NCI-H2107 (cell line): ENCODE data around the gene OXER1.
"Not testable (repeated sequence)": the region's sequence is repeated elsewhere in the genome, so short reads cannot be mapped to it uniquely, and the experiment has no call there.

Source experiments
- DNase-seq: peaks from one replicate; lab custom pipeline; 2025; lab: John Stamatoyannopoulos, UW

OXER1 gene

GRCh38 chr2:42752314-42752713 lies 11.6 kb downstream of the OXER1 start:
- DNase-seq = no peak

- no peak for DNase-seq
Observed at GRCh38 chr2:42748840-42749239, 15.1 kb downstream of the OXER1 start.

DNA sequence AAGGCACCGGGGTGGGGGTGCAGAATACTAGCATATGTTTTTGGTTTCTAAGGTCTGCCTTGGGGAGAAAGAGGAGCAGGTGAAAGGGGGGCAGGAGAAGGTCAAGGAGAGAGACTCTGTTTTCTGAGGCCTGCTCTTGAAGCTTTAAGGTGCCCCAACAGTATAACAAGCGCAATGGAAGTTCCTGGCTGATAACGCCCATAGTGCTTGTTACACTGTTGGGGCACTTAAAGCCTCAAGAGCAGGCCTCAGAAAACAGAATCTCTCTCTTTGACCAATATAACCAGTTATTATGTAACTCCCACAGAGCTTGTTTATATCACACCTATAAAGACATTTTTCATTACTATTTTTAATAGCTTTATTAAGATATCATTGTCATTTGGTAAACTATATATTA lies 16.5 kb downstream of the OXER1 start:
- DNase-seq = no peak

- DNase-seq = no peak
Observed at GRCh38 chr2:42744545-42745082, 19.3 kb downstream of the OXER1 start.

DNA sequence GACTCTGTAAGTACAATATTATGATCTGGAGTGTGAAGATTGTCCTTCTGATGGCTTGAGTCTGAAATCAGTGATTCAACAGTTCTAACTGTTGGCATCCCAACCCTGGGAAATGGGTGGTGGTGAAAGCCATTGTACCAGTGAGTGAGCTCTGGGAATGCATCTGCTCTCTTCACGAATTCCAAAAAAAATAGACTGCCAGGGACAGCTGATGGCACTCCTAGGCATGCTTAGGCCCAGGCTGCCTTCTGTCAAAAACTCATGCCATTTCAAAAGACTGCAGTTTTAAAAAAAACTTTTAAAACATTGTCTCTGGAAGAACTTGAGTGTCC lies 20.3 kb downstream of the OXER1 start:
- DNase-seq = no peak

DNA sequence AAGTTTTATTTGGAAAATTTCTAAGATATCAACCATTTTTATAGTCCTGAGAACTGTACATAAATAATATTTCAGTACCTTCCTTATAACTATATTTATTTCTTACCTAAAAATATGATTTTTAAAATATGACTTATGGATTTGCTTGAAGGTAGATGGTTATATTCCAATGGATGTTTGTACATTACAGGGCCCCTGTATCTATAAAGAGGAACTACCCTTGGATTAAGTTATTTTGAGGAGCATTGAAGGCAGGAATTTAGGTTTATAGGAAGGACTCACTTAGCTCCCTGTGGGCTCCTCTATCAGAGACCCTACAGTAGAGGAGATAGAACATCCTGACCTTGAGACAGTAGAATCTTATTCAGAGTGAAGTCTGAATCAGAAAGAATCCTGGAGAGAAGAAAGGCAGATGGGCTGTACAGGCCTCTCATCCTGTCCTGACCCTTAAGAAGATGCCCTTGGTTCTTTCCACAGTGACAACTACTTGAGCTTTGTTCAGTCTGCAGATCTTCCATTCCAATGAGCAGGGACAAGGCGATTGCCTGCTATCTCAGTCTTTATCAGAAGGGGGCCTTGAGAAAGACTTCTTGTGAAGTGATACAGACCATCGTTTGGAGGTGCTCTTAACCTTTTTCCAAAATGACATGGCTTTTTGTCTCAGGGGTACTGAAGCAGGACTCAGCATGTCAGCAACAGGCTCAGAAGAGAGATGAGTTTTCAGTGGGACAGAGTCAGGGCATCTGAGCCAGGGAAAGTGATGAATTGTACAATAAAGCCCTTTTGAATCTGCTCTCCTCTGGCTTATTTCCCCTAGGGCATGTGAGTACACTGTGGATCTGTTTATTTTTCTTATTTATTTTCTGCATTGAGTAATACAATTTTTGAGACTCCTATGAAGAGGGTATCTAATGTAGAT lies 20.9 kb downstream of the OXER1 start:
- DNase-seq = no peak

GRCh38 chr2:42741140-42741539 lies 22.8 kb downstream of the OXER1 start:
- DNase-seq = no peak

GRCh38 chr2:42736598-42737322 lies 27.2 kb downstream of the OXER1 start:
- DNase-seq = no peak

DNA sequence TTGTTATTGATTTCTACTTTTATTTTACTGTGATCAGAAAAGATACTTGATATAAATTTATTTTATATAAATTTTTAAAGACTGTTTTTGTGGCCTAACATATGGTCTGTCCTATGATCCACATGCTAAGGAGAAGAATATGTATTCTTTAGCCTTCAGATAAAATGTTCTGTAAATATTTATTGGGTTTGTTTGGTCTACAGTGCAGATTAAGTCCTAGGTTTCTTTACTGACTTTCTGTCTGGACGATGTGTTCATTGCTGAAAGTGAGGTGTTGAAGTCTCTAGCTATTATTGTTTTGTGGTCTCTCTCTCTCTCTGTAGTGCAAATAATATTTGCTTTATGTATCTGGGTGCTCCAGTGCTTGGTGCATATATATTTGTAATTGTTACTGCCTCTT lies 30.1 kb downstream of the OXER1 start:
- no peak for DNase-seq

- not testable (repeated sequence) for DNase-seq
Observed at GRCh38 chr2:42731316-42731715, 32.6 kb downstream of the OXER1 start.

- no peak for DNase-seq
Observed at GRCh38 chr2:42726680-42727079, 37.3 kb downstream of the OXER1 start.

DNA sequence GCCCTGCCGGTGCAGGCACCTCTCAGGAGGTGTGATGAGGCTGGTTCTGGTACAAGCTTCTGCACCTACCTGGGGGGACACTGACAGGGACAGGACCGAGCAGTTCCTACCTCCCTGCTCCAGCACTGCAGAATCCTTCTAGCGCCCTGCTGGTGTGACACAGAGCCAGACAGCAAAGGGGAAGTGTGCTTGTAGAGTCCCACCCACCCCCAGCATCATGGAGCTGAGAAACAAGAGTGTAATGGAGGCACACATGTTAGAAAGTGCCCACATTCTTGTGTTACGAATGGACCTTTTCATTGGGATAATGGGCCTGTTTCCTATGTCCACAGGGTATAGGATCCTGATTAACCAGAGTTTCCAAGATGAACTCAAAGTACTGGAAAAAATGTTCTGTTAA lies 38.3 kb downstream of the OXER1 start:
- DNase-seq = no peak

- DNase-seq = no peak
Observed at GRCh38 chr2:42724886-42725285, 39.0 kb downstream of the OXER1 start.

DNA sequence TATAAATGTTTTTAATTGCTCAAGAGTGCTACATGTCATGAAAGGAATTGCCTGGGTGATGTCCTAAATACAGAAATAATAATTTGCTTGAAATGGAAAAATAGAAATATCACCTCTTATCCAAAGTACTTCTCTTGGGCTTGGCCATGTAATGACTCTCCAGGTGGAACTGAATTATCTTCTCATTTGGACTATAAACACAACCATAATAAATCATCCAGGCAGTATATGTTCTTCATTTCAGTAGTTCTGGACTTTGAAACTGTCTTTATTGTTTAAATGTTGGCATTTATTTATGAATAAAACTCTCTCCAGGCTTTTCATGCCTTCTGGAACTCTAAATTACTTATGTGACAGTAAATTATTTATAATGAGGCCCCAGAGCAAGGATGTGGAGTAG lies 40.5 kb downstream of the OXER1 start:
- no peak for DNase-seq

DNA sequence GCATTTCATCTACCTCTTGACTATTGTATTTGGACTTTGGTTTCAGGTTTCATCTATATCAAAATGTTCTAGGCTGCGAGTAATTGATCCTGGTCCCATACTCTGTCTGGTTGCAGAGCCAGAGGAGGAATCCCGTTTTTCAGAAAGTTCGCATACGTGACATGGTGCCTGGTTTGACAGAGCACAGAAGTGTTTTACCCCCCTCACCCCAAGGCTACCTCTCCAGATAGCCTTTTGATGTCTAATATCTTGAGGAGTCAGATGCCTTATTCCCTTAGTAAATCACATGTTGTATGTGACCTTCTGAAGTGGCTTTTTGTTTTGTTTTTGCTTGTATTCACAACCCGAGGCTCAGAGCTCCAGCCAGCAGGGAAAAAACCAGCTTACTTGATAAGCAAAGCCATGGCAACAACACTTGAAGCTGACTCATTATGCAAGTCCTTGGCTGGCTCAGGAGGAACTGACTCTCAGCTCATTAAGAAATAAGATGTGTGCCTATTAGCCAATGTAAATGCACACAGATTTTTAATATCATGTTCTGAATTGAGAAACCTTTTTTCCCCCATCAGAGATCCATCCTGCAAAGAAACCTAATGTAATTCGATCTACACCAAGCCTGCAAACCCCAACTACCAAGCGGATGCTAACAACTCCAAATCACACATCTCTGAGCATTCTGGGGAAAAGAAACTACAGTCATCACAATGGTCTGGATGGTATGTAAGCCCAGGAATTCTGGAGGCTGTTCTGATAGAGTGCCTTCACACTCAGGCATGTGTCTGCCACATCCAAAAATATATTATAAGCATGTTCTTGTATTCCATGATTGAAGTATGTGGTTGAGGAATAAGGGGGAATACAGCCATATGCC lies 41.4 kb downstream of the OXER1 start:
- DNase-seq = no peak

GRCh38 chr2:42721898-42722297 lies 42.0 kb downstream of the OXER1 start:
- DNase-seq = no peak

- DNase-seq = no peak
Observed at GRCh38 chr2:42714686-42715085, 49.2 kb downstream of the OXER1 start.

DNA sequence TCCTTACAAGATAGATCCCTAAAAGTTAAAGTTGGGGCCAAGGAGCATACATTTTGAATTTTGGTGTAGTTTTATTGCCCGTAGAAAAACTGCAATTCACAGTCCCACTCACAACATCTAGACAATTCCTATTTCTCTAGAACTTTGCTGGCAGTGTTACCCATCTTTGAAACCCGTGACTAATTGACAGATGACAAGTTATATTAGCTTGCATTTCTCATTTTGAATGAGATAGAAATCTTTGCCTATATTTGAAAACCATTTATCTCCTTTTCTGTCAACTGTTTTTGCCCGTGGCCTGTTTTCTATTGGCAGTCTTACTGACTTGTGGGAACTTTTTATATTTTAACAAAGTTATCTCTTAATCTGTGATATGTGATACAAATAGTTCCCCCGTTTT lies 50.0 kb downstream of the OXER1 start:
- DNase-seq = no peak

DNA sequence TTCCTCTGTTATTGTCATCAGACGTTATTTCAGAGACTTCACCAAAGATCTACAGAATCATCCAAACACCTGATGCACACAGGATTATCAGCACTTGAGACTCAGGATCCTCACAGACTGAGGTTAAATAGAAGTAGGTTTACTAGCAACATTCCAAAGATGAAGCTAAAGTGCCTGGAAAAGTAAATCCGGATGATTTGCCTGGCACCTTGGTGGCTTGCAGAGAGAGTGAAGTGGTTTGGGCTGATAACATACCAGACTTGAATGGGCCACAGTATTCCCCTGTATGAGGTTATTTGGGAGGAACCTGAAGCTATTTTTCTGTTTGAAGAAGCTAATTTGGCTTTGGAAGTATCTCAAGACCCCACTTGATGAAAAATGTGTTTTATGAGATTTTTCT lies 51.0 kb downstream of the OXER1 start:
- DNase-seq = no peak
